ENCODE measurements around the gene RAB3A.

The RAB3A gene

DNA sequence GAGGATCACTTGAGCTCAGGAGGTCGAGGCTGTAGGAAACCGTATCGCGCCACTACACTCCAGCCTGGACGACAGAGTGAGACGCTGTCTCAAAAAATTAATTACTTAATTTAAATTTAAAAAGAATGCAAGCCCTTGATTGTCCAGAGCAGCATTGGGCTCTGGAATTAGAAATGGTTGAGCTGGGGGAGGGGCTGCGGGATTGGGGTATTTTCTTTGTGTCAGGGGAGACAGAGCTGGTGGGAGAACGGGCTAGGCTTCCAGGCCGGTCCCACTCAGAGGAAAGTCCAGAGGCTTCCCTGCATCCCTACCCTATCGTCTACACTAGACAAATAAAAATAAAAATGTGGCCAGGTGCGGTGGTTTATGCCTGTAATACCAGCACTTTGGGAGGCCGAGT, 2.2 kb upstream of the RAB3A start:
- Histone ChIP-seq H2BK5ac (ENCODE audit: low read depth, low read length, poor library complexity, severe bottlenecking) (no peak overlapping the region), H3K27me3 (ENCODE audit: control insufficient read depth in 1 of 2, insufficient read depth in 1 of 2, low read length in 2 of 2) (peaks cover 0 to 11% of the 10 kb centered on the region in 2 experiments), H3K4me3 (ENCODE audit: insufficient read depth in 1 of 2, low read depth in 1 of 2, low read length in 2 of 2) (no peak overlapping the region), H2AFZ (ENCODE audit: low read depth, low read length) (no peak overlapping the region), H3K27ac (ENCODE audit: low read length, poor library complexity, severe bottlenecking) (no peak overlapping the region), H2BK12ac (ENCODE audit: low read length in 2 of 2) (no peak overlapping the region), H3K4me2 (ENCODE audit: low read length, poor library complexity, severe bottlenecking) (peak overlapping the region; percentile 94), H2BK15ac (ENCODE audit: low read depth, poor library complexity, severe bottlenecking) (peak overlapping the region; percentile 75), H3K9me3 (ENCODE audit: control insufficient read depth, low read length) (no peaks in the 10 kb centered on the region), H2BK120ac (ENCODE audit: low read depth, low read length) (peak overlapping the region; percentile 37), H3K4me1 (ENCODE audit: control insufficient read depth, insufficient read depth, low read depth, low read length) (peaks cover 15% of the 10 kb centered on the region), H4K91ac (ENCODE audit: low read length) (no peak overlapping the region), H3K36me3 (ENCODE audit: control insufficient read depth in 1 of 2, insufficient read depth in 2 of 2, low read depth in 1 of 2, low read length in 2 of 2) (peaks cover 5 to 8% of the 10 kb centered on the region in 2 experiments), H3K79me1 (replicated peaks; ENCODE audit: low read length, poor library complexity, severe bottlenecking) (peaks cover 11% of the 10 kb centered on the region), H4K8ac (ENCODE audit: low read length) (peak overlapping the region; percentile 96), H2AK5ac (ENCODE audit: low read length, severe bottlenecking) (no peak overlapping the region), H3K23ac (ENCODE audit: low read length in 2 of 2) (no peak overlapping the region), H3K9ac (ENCODE audit: low read length) (peak overlapping the region; percentile 96), H3K4ac (ENCODE audit: low read depth in 1 of 2, low read length in 2 of 2) (no peak overlapping the region), H3K18ac (ENCODE audit: low read depth in 1 of 2, low read length in 2 of 2) (no peak overlapping the region), H3K14ac (ENCODE audit: low read length in 2 of 2) (no peak overlapping the region)
- 92% methylated on average over 6 of the region's 12 CpGs for WGBS
- no peak for DNase-seq

GRCh38 chr19:18205200-18205892, 1.5 kb upstream of the RAB3A start:
- Histone ChIP-seq H3K9ac (ENCODE audit: low read length) (peak overlapping the region; percentile 96), H2BK120ac (ENCODE audit: low read depth, low read length) (peak overlapping the region; percentile 97), H3K79me1 (replicated peaks; ENCODE audit: low read length, poor library complexity, severe bottlenecking) (peaks cover 11% of the 10 kb centered on the region), H2BK15ac (ENCODE audit: low read depth, poor library complexity, severe bottlenecking) (peak overlapping the region; percentile 86), H3K27ac (ENCODE audit: low read length, poor library complexity, severe bottlenecking) (peak overlapping the region; percentile 98), H3K23ac (ENCODE audit: low read length in 2 of 2) (no peak overlapping the region), H3K18ac (ENCODE audit: low read depth in 1 of 2, low read length in 2 of 2) (peak overlapping the region; percentile 81 to 98), H3K4ac (ENCODE audit: low read depth in 1 of 2, low read length in 2 of 2) (peak overlapping the region; percentile 91 to 94), H3K4me1 (ENCODE audit: control insufficient read depth, insufficient read depth, low read depth, low read length) (peaks cover 15% of the 10 kb centered on the region), H2BK5ac (ENCODE audit: low read depth, low read length, poor library complexity, severe bottlenecking) (peak overlapping the region; percentile 61), H2AFZ (ENCODE audit: low read depth, low read length) (no peak overlapping the region), H4K8ac (ENCODE audit: low read length) (peak overlapping the region; percentile 96), H3K14ac (ENCODE audit: low read length in 2 of 2) (peak overlapping the region in 1 of 2 experiments; percentile 62), H4K91ac (ENCODE audit: low read length) (peak overlapping the region; percentile 93), H3K4me3 (ENCODE audit: insufficient read depth in 1 of 2, low read depth in 1 of 2, low read length in 2 of 2) (peak overlapping the region; percentile 59 to 87), H3K27me3 (ENCODE audit: control insufficient read depth in 1 of 2, insufficient read depth in 1 of 2, low read length in 2 of 2) (peaks cover 0 to 6% of the 10 kb centered on the region in 2 experiments), H2AK5ac (ENCODE audit: low read length, severe bottlenecking) (no peak overlapping the region), H3K9me3 (ENCODE audit: control insufficient read depth, low read length) (no peaks in the 10 kb centered on the region), H2BK12ac (ENCODE audit: low read length in 2 of 2) (peak overlapping the region in 1 of 2 experiments; percentile 90), H3K4me2 (ENCODE audit: low read length, poor library complexity, severe bottlenecking) (peak overlapping the region; percentile 94), H3K36me3 (ENCODE audit: control insufficient read depth in 1 of 2, insufficient read depth in 2 of 2, low read depth in 1 of 2, low read length in 2 of 2) (peaks cover 8 to 10% of the 10 kb centered on the region in 2 experiments)
- DNase-seq, result peak; percentile 91
- 27% methylated on average over 25 of the region's 36 CpGs for WGBS

DNA sequence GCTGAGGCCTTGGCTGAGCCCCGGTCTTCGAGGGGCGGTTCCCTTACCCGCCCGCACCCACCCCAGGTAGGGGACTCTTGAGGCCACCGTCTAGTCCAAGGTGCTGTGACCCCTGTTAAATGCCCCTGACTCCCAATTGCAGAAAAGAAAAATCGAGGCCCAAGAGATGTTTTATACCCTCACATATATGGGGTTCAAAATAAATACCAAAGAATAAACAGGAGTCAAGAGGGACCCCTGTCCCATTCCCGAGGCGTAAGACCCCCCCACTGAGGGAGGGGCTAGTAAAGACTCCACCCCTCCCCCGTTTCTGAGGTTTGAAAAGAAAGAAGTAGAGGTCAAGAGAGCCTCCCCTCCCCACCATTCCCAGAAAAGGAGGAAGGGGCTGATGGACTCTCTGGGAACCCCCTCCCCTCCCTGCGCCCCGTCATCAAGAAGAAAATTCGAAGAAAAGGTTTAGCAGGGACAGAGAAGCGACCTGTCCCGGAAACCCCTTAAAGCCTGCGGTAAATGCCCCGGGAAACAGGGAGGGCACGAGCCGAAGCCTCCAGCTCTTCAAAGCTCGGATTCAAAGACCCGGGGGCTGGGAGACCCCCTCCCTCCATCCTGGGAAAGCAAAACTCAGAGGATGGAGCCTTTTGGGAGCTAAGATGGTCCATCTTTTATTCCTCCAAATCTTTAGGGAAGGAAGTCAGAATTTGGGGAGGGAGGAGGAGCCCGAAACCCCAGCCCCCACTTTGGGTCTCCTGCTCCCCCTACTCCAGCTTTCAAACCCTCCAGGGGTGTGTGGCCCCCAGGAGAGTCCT, 755 bp upstream of the RAB3A start:
- Histone ChIP-seq H2BK12ac (ENCODE audit: low read length in 2 of 2) (peak overlapping the region in 1 of 2 experiments; percentile 52), H3K9me3 (ENCODE audit: control insufficient read depth, low read length) (no peaks in the 10 kb centered on the region), H3K27ac (ENCODE audit: low read length, poor library complexity, severe bottlenecking) (peak overlapping the region; percentile 98), H3K14ac (ENCODE audit: low read length in 2 of 2) (no peak overlapping the region), H4K91ac (ENCODE audit: low read length) (peak overlapping the region; percentile 71), H3K18ac (ENCODE audit: low read depth in 1 of 2, low read length in 2 of 2) (peak overlapping the region; percentile 54 to 80), H2BK15ac (ENCODE audit: low read depth, poor library complexity, severe bottlenecking) (peak overlapping the region; percentile 44), H3K9ac (ENCODE audit: low read length) (peak overlapping the region; percentile 96), H3K4me1 (ENCODE audit: control insufficient read depth, insufficient read depth, low read depth, low read length) (peaks cover 17% of the 10 kb centered on the region), H2AFZ (ENCODE audit: low read depth, low read length) (no peak overlapping the region), H3K36me3 (ENCODE audit: control insufficient read depth in 1 of 2, insufficient read depth in 2 of 2, low read depth in 1 of 2, low read length in 2 of 2) (peaks cover 10 to 16% of the 10 kb centered on the region in 2 experiments), H3K79me1 (replicated peaks; ENCODE audit: low read length, poor library complexity, severe bottlenecking) (peaks cover 11% of the 10 kb centered on the region), H4K8ac (ENCODE audit: low read length) (peak overlapping the region; percentile 88), H3K4me3 (ENCODE audit: insufficient read depth in 1 of 2, low read depth in 1 of 2, low read length in 2 of 2) (peak overlapping the region; percentile 59 to 87), H3K27me3 (ENCODE audit: control insufficient read depth in 1 of 2, insufficient read depth in 1 of 2, low read length in 2 of 2) (no peaks in the 10 kb centered on the region), H2BK5ac (ENCODE audit: low read depth, low read length, poor library complexity, severe bottlenecking) (peak overlapping the region; percentile 61), H2AK5ac (ENCODE audit: low read length, severe bottlenecking) (peak overlapping the region; percentile 19), H2BK120ac (ENCODE audit: low read depth, low read length) (peak overlapping the region; percentile 97), H3K23ac (ENCODE audit: low read length in 2 of 2) (no peak overlapping the region), H3K4ac (ENCODE audit: low read depth in 1 of 2, low read length in 2 of 2) (peak overlapping the region; percentile 43 to 91), H3K4me2 (ENCODE audit: low read length, poor library complexity, severe bottlenecking) (peak overlapping the region; percentile 94)
- WGBS, result under 1% methylated on average over 17 of the region's 22 CpGs
- DNase-seq, result peak; percentile 77

- Histone ChIP-seq H3K27me3 (ENCODE audit: control insufficient read depth in 1 of 2, insufficient read depth in 1 of 2, low read length in 2 of 2) (no peaks in the 10 kb centered on the region), H2BK5ac (ENCODE audit: low read depth, low read length, poor library complexity, severe bottlenecking) (no peak overlapping the region), H3K18ac (ENCODE audit: low read depth in 1 of 2, low read length in 2 of 2) (peak overlapping the region in 1 of 2 experiments; percentile 22), H3K4me3 (ENCODE audit: insufficient read depth in 1 of 2, low read depth in 1 of 2, low read length in 2 of 2) (peak overlapping the region; percentile 75 to 96), H4K91ac (ENCODE audit: low read length) (no peak overlapping the region), H3K4me2 (ENCODE audit: low read length, poor library complexity, severe bottlenecking) (peak overlapping the region; percentile 68), H3K27ac (ENCODE audit: low read length, poor library complexity, severe bottlenecking) (no peak overlapping the region), H3K4ac (ENCODE audit: low read depth in 1 of 2, low read length in 2 of 2) (peak overlapping the region in 1 of 2 experiments; percentile 15), H2AFZ (ENCODE audit: low read depth, low read length) (peak overlapping the region; percentile 7), H3K9ac (ENCODE audit: low read length) (peak overlapping the region; percentile 83), H3K79me1 (replicated peaks; ENCODE audit: low read length, poor library complexity, severe bottlenecking) (peaks cover 11% of the 10 kb centered on the region), H3K36me3 (ENCODE audit: control insufficient read depth in 1 of 2, insufficient read depth in 2 of 2, low read depth in 1 of 2, low read length in 2 of 2) (peaks cover 18 to 26% of the 10 kb centered on the region in 2 experiments), H3K9me3 (ENCODE audit: control insufficient read depth, low read length) (no peaks in the 10 kb centered on the region), H3K23ac (ENCODE audit: low read length in 2 of 2) (peak overlapping the region in 1 of 2 experiments; percentile 90), H2BK12ac (ENCODE audit: low read length in 2 of 2) (no peak overlapping the region), H4K8ac (ENCODE audit: low read length) (peak overlapping the region; percentile 29), H3K4me1 (ENCODE audit: control insufficient read depth, insufficient read depth, low read depth, low read length) (peaks cover 17% of the 10 kb centered on the region), H2BK15ac (ENCODE audit: low read depth, poor library complexity, severe bottlenecking) (no peak overlapping the region), H2AK5ac (ENCODE audit: low read length, severe bottlenecking) (no peak overlapping the region), H2BK120ac (ENCODE audit: low read depth, low read length) (no peak overlapping the region), H3K14ac (ENCODE audit: low read length in 2 of 2) (peak overlapping the region in 1 of 2 experiments; percentile 95)
- no peak for DNase-seq
- 11% methylated on average over 22 of the region's 38 CpGs for WGBS
Observed at GRCh38 chr19:18203408-18203862, 407 bp downstream of the RAB3A start.
